ENCODE measurements around the gene OTUD4.

OTUD4 gene

GRCh38 chr4:145108128-145108527 is 72.3 kb downstream of the OTUD4 start:
- DNase-seq (ENCODE audit: low read depth), result no peak

GRCh38 chr4:145107126-145107525 is 73.3 kb downstream of the OTUD4 start:
- DNase-seq (ENCODE audit: low read depth), result no peak

GRCh38 chr4:145103496-145103895 is 76.9 kb downstream of the OTUD4 start:
- DNase-seq (ENCODE audit: low read depth), result no peak

- DNase-seq (ENCODE audit: low read depth), result no peak
Measured at GRCh38 chr4:145102619-145103018, 77.8 kb downstream of the OTUD4 start.

GRCh38 chr4:145101091-145101490 is 79.3 kb downstream of the OTUD4 start:
- DNase-seq (ENCODE audit: low read depth), result no peak

GRCh38 chr4:145099653-145100052 is 80.7 kb downstream of the OTUD4 start:
- no peak for DNase-seq (ENCODE audit: low read depth)

- peak; percentile 61 for DNase-seq (ENCODE audit: low read depth)
Measured at GRCh38 chr4:145098675-145099037, 81.7 kb downstream of the OTUD4 start.

GRCh38 chr4:145097821-145098674 is 82.3 kb downstream of the OTUD4 start, which contains the start of the genes ABCE1 and ANAPC10:
Gene ABCE1, plus strand, starts transcription at chr4:145098311. Its CDS starts 6,102 bp downstream, at chr4:145104413.
Gene ANAPC10, minus strand, starts transcription at chr4:145098196. Its CDS starts 2,097 bp downstream, at chr4:145096099.
- DNase-seq (ENCODE audit: low read depth), result peak; percentile 98

- DNase-seq (ENCODE audit: low read depth), result no peak
Measured at GRCh38 chr4:145097331-145097820, 83.0 kb downstream of the OTUD4 start.

GRCh38 chr4:145093638-145094037 is 86.8 kb downstream of the OTUD4 start:
- no peak for DNase-seq (ENCODE audit: low read depth)

GRCh38 chr4:145090380-145090779 is 90.0 kb downstream of the OTUD4 start:
- peak; percentile 18 for DNase-seq (ENCODE audit: low read depth)

- peak; percentile 43 for DNase-seq (ENCODE audit: low read depth)
Measured at GRCh38 chr4:145083891-145084605, 96.3 kb downstream of the OTUD4 start.
